HCEC 1CT (cell line): ENCODE results near the gene ANKRD44.
"Not testable (repeated sequence)": the region's sequence is repeated elsewhere in the genome, so short reads cannot be mapped to it uniquely, and the experiment has no call there.

Source experiments
- DNase-seq: peaks from one replicate; pipeline ENCODE4 v3.0.0-alpha.2; 2017

The ANKRD44 gene

DNA sequence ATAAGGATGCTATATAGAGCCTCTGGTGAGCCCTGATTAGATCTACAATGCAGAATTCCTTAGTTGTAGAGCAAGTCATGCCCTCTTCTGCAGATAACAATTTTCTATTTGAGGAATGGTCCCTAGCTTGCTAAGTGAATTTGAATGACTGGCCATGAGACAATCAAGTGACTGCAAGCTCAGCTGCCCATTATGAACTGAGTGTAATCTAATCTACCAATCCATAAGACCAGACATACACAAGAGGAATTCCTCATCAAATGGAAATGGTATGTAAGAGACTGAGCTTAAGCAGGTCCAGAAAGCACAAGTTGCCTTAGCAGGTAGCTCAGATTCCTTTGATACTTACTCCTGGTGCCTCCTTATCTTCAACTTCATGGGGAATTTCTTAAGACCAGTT lies 4.8 kb upstream of the ANKRD44 start:
- no peak for DNase-seq

DNA sequence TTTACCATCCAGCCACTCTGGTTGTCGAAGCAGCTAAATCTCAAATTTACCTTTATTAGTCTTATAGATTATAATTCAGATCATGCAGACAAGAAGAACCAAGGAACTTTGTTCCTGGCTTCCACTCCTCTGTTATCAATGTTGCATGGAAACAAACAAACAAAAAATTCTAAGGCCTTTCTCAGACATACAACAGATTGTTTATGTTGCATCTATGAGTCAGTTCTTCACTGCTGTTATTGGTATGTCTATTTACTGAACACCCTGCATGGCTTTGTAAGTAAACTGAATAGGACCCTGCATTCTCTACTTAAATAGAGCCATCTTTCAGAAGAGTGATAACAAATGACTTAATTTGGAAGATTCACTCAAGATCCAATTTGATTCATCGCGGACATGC lies 1.6 kb upstream of the ANKRD44 start:
- no peak for DNase-seq

DNA sequence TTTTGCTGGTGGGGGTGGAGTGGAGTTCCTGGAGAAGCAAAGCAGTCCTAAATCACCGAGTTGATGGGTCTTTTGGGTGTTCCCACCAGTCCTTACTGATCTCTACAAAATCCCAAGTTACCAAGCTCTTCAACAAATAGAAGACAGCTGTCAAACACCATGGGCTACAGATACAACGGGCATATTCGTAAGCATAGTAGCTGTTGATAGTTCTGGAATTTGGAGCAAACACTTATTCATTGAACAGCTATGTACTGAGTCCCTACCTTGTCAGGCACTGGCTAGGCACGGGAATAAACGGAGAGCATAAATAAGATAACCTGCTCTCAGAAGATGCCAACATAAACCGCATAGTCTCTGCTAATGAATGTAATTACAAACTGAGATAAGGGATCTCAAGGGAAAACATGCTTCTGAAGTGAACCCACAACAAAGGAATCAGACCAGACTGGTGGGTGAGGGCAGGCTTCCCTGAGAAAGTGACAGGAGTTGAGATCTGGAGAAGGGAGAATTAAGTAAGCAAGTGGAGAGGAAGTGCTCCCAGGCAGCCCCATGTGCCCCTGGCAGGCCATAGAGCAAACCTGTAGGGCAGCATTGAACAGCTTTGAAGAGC lies 947 bp upstream of the ANKRD44 start:
- peak; percentile 17 for DNase-seq

DNA sequence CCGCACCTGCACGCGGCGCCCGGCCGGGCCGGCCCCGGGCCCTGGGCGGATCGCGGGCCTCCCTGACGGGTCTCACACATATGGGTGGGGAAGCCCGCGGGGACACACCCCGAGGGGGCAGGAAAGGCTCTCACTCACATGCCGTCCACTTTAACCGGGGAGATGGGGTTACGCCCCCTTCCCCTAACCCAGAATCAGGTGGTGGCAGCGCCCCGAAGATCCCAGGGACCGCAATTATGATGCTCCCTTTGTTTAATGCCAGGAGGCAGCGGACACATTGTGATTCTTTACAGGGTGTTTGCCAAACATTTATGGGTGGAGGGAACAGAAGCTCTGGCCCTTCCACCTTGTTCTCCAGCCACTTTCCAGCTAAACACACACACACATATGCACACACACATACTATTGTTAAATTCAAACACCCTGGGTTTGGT lies 424 bp upstream of the ANKRD44 start:
- DNase-seq = no peak

DNA sequence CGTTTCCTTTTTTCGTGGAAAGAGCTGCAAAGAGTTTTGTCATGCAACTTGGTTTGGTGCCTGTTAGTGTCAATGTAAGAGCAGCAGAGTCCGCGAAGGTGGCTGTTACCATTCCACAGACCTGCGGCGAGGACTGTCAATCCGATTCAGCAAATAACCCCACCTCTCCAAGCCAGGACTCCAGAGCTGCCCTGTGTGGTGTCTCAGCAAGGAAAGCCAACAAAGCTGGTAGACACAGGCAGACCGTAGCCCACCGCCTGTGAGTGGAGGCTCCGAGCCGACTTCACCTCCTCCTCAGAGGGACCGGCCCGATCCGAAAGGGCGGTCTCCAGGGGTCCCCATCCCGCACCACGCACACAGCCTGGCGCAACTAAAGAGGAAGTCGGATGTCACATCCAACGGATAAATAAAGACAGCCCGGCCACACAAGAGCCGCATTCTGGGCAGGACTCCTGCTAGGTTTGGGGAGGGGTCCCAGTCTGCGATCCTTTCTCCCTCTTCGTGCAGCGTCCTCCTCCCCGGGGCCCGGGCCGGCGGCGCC lies 819 bp downstream of the ANKRD44 start:
- no peak for DNase-seq

DNA sequence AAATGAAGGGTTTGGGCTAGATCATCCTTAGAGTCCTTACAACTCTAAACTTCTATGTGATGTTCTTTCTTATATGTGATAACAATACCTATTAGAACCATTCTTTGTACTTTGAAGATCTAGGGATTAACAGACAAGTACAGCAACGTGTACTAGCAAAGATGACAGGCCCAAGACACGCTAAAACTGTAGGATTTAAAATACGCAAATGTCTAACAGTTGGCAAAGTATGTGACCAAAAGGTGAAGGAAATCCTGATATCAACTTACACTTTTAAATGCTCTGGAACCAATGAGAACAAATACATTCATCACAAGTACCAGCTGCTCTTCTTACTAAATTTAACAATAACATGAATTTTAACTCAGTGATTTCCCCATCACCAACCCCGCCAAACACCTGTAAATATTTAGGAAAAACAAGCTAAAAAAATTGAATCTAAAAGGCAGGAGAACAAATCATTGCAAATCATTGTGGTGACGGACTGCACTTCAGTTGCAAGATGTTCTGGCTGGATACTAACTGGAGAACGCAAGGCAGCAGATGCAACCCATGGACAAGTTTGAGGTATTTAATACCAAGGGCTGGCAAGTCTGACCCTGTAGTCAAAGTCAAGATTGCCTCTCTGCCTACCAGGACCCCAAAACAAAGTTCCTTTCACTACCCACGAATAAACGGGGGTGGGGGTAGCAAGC lies 1.4 kb downstream of the ANKRD44 start:
- DNase-seq = no peak

DNA sequence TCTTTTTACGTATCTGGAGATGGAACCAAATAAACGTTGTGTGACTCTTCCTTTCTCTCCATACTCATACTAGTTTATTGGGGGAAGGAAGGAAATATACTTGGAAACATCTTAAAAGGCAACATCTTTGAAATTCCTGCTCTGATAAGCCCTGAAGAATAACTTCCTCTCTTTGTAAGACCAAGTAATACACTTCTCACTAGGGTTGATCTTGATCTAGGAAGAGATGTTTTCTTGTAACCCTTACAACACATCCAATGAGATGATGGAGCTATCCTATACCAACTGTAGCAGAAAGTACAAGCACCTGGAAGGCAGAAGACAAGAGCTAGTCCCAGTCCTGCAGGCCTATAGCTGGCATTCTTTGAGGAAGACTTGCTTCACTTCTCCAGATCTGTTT lies 2.0 kb downstream of the ANKRD44 start:
- DNase-seq = no peak

DNA sequence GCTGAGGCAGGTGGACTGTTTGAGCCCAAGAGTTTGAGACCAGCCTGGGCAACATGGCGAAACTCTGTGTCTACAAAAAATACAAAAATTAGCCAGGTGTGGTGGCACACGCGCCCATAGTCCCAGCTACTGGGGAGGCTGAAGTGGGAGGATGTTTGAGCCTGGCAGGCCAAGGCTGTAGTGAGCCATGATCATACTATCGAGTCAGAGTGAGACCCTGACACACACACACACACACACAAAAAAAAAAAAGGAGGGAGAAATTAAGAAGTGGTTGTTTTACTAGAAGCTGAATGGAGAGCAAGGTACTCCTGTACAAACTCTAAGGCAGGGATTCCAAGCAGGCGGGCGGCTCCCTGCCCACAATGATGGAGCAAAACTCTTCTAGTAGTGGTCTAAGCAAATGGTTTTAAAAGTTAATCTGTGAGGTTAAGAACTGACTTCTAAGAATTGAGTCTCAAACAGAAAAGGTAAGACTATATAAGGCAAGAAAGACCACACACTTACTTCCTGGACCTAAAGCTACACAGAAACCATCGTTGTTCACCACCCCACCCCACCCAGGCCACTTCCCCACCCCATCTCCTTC lies 2.6 kb downstream of the ANKRD44 start:
- no peak for DNase-seq

DNA sequence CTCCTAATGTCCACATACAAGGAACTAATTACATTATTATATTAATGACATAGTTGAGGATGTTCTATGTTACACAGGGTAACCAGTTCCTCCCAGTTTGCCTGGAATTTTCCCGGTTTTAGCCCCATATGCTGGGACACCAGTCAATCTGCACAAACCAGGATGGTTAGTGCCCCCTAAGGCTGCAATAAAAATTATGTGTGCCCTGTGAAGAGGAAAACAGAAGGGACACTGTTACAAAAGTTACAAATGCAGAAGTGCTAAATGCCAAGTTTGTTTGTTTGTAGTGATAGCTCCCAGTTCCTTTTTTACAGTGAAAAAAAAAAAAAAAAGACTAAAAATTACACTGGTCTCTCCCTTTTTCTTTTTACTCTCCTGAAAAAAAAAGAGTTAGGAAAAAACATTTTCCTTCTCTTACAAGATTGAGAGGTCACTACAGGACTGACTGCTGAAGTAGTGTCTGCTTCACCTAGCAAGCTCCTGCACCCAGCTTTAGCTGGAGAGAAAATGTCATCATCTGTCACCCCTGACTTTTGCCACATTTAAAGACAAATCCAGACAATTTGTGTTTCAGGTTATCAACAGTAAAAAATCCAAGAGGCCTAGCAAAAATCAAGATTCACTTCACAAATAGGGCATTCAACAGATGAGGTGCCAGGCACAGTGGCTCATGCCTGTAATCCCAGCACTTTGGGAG lies 3.2 kb downstream of the ANKRD44 start:
- no peak for DNase-seq

DNA sequence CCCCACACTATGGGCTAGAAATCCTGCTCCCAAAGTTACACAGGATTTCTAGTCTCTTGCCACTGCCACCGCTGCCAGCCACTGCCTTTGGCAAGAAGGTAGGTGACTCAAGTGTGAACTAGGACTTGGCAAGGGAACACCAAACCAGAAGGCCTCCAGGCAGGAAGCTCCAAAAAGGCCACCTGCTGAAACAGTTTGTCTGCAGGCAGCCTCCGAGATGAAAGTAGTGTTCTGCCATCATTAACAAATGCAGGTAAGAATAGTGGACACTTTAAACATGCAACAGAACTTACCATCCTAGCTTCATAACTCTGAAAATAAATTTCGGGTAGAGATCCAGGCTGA lies 3.9 kb downstream of the ANKRD44 start:
- DNase-seq = no peak

DNA sequence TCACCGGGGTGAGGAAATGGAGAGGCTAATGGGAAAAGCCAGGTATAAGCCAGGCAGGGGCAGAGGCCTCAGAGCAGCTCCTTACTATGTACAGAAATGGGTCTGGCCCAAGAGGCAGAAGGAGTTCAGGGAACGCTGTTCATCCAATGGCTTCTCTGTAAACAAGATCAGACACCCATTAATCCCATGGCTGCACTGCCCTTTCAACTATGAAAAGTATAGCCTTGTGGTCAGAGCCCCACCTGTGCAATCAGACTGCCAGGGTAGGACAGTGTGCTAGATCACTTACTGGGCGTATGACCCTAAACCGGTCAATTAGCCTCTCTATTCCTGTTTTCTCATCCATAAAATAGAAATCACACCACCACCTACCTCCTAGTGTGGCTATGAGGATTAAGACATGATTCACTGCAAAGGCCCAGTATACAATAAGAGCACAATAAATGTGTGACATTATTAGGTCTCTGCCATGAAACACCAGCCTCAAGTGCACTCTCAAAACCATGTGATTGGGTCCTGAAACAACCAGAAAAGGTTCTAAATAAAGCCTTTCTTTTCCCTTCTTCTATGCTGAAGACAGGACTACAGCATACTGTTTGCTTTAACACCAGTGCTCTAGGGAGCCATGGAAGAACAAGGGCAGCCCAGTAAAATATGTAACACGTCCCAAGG lies 4.4 kb downstream of the ANKRD44 start:
- DNase-seq = no peak

DNA sequence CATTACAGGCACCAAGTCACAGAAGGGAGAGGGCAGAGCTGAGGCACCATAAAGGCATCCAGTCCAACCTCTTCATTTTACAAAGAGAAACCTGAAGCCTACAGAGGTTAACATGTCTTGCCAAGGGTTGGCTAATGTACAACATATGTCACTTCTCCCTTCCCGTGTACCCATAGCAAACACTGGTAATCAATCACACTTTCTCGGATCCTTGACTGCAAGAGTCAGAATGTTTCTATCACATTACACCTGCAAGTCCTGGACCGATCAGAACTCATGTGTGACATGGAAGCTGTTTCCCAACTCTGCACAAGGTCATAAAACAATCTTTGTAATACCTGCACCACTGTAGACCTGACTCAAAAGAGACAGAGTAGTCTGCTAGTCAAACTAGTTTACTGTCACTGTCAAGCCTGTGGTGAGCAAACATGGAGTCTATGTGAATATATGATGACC lies 6.0 kb downstream of the ANKRD44 start:
- DNase-seq = no peak

DNA sequence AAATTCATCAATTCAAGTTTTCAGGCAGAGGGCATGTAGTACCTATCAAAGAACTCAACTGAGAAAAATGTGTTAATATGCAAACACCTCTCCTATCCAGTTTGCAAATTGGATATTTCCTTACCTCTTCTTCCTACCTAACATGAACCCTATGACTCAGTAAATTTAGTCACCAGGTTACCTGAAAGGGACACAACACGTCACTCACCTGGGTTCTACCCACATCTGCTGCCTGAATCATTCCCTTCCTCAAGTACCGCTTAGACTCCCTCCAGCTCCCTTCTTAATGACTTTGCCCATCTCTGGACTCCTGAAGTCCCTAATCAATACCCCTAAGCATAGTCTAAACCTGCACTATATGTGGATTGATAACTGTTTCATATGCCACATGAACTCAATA lies 10.4 kb downstream of the ANKRD44 start:
- no peak for DNase-seq

DNA sequence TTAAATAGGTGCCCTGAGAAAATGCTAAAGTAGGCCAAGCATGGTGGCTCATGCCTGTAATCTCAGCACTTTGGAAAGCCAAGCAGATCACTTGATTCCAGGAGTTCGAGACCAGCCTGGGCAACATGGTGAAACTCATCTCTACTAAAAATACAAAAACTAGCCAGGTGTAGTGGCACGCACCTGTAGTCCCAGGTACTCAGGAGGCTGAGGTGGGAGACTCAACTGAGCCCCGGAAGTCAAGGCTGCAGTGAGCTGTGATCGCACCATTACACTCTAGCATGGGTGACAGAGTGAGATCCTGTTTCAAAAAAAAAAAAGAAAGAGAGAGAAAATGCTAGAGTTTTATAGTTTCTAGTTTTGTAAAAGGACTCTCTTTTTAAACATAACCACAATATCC lies 12.0 kb downstream of the ANKRD44 start:
- no peak for DNase-seq

DNA sequence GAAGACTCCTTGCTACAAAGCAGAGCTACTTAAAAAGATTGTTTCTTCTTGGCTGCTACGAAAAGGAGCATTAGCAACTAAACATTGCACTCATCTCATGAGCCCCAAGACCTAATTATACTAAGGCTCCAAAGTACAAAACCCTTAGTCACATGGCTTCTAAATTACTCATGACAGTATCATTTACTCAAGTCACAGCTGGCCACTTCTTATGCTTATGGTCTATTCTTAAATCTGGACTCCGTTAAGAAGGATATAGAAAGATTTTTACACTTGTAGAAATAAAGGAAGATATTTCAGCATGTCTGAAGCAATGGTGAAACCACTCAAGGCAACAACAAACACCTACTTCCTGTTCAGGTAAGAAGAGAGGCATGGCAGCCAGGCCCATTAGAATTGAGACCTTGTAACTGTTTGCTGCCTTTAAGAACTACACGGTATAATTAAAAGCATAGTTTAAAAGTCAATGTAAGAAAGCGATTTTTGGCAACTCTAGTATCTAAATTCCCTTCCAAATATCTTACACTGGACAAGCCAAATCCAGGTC lies 12.7 kb downstream of the ANKRD44 start:
- DNase-seq = no peak

DNA sequence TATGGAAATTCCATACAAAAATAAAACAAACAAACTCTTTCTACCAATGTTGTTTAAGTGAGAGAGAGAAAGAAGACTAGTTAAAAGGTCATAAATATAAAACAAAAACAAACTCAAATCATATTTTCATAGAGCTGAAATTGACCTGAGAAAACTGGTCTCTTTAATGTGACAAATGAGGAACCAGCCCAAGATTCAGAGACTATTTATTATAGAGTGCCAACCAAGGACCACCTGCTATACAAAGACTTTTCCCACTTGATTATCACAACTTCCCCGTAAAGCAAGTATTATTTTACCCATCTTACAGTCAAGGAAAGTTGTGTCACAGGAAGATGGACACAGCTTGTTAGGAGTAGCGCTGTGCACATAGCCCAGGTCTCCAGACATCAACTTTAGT lies 13.3 kb downstream of the ANKRD44 start:
- no peak for DNase-seq

DNA sequence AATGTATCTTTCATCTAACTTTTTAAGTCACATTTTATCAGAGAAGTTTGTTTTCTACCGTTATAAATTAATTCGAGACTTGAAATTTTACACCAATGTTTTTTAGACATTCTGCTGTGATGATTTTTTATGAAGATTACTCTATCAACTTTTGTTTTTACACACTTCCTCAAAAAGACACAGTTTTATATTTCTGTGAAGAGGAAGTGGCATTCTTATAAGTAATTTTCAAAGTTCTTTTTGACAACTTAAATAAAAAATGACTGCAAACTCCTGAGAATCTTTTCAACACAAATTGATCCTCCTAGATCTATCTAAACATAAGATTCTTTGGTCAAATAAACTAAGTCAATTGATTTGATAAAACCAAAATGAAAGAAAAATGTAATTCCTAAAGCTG lies 13.7 kb downstream of the ANKRD44 start:
- DNase-seq = no peak

DNA sequence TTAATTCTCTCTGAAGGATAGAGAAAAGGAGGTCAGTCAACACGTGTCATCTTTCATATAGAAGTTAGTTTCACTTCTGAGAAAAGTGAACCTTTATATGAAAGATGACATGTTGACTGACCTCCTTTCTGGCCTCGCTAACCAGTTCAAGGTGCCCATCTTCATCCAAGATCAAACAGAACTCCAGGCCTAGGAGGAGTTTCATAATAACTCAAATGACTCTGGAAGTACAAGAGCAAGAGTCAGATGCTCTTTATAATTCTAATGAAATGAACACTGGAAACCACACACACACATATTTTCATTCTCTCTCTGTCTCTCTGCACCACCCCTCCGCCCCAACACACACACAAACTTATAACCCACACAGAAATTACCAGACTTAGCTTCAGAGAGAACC lies 16.3 kb downstream of the ANKRD44 start:
- DNase-seq = no peak

DNA sequence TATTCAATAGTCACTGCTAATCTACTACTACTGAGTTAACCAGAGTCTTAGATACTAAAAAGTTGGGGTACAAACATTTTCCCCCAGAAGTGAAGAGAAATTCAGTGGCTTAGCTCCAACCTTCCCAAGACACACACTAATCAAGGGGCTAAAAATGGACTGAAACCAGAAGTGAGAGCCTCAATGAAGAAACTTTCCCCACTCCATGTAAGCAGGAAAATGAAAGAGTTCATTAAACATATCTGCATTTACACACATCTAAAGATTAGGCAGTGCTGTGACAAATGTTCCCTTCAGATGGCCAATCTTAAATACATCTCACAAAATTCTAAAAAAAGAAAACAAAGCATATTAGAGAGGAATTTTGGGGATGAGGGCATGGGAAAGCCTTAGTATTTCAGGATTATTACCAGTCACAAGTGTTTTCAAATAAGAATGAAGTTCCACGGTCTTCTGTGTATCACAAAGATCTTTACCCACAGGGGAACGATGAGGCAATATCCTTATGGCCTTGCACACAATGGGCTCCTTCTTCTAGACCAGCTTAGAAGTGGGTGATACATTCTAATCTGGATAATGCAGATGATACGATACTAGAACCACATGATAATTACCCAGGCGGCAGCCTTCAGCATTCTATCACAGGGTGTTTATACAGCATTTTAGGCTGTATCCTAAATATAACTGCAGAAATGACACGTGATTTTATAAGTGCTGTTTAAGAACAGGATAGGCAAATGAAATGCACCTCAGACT lies 17.1 kb downstream of the ANKRD44 start:
- DNase-seq = no peak

DNA sequence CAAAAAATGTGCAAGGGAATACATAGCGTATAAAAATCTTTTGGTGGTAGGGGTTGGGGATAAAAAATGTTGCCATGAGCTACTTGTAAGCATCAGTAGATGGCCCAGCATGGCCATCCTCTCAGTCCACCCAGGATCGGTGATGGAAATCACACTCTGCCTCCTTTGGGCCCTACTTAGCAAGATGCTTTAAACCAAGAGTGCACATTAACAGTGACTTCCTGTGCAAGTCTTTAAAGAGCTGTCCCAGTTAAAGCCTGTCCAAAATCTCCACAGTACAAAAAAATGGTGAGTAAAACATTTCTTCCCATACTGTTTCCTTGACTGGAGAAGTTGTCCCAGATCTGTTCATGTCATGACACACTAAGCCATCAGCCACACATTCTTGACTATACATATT lies 18.0 kb downstream of the ANKRD44 start:
- no peak for DNase-seq

DNA sequence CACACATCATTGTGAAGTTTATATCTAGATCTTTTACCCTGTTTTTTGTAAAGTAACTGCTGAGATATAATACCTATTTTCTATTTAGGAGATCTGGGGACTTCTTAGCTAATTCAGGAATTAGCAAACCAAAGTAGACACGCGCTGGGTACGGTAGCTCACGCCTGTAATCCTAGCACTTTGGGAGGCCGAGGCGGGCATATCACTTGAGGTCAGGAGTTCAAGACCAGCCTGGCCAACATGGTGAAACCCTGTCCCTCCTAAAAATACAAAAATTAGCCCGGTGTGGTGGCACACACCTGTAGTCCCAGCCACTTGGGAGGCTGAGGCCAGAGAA lies 23.0 kb downstream of the ANKRD44 start:
- DNase-seq = not testable (repeated sequence)
